ENCODE measurements around the gene LEF1. TPM values are rescaled to one million over a fixed set of nuclear protein-coding genes. Genes with fewer than 3 reads are reported as not detected.

LEF1 gene
- total RNA-seq: 0.44 and 5.6 TPM in 2 replicates

GRCh38 chr4:108168671-108169523 is at the start of gene LEF1:
Gene LEF1 (minus strand): TSS chr4:108168932. CDS start chr4:108167767, 1,165 bp downstream.

Other genes with a start within 250 kb of the LEF1 start
- 4.6 and 7.0 TPM in 2 replicates for gene CYP2U1, start 237.4 kb downstream of the LEF1 start, total RNA-seq
- gene HADH, start 179.0 kb downstream of the LEF1 start, total RNA-seq: 4.4 and 9.7 TPM in 2 replicates